Retinal pigment epithelial cell (primary cell): Measurements from ENCODE around the gene SLFN5.

Source experiments
- DNase-seq: peaks from one replicate; pipeline ENCODE4 v3.0.0-alpha.2; 2010; ENCODE audit warnings: low read depth
- H3K4me3 ChIP-seq: 2 replicates; pipeline ENCODE4 v1.5.1; 2011; ENCODE audit warnings: mild to moderate bottlenecking, low read length, control low read depth, moderate library complexity
- CTCF ChIP-seq: conservative IDR thresholded peaks from 2 replicates; pipeline ENCODE4 v1.5.1; 2011; ENCODE audit warnings: low read depth, low read length, control low read depth, inconsistent platforms

The SLFN5 gene

GRCh38 chr17:35241520-35241919 is 1.4 kb upstream of the SLFN5 start:
- no peak for DNase-seq
- no peak for TF ChIP-seq CTCF
- H3K4me3 ChIP-seq = no peak overlapping the region

DNA sequence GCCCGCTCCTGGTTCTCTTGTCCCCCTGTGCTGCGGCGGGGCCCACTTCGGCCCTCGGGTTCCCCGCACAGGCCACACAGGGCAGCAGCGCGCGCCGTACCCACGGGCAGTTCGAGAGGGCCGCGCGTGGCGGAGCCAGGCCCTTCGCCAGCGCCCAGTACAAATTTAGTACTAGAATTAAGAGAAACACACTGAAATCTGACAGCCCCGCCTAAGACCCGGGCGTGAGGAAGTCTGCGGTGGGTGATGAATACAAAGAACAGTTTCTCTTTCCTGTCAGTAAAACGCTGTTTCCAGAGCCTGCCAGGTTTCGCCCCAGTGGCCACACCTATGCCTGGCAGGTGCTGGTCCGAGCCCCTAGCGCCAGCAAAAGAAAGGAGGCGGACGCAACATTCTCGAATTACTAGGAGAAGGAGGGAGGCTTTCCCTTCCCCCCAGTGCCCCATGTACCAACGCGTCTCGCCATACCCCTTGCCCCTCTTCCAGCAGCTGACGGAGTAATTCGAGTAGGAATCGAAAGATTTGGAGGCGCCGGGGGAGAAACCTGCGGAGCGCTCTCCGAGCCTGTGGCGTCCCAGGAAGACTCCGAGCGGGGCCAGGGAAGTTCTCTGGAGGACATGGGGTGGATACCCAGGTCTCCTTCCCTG is 591 bp upstream of the SLFN5 start:
- DNase-seq = no peak
- TF ChIP-seq CTCF = peak; percentile 51
- H3K4me3 ChIP-seq = peak overlapping the region; percentile 87

DNA sequence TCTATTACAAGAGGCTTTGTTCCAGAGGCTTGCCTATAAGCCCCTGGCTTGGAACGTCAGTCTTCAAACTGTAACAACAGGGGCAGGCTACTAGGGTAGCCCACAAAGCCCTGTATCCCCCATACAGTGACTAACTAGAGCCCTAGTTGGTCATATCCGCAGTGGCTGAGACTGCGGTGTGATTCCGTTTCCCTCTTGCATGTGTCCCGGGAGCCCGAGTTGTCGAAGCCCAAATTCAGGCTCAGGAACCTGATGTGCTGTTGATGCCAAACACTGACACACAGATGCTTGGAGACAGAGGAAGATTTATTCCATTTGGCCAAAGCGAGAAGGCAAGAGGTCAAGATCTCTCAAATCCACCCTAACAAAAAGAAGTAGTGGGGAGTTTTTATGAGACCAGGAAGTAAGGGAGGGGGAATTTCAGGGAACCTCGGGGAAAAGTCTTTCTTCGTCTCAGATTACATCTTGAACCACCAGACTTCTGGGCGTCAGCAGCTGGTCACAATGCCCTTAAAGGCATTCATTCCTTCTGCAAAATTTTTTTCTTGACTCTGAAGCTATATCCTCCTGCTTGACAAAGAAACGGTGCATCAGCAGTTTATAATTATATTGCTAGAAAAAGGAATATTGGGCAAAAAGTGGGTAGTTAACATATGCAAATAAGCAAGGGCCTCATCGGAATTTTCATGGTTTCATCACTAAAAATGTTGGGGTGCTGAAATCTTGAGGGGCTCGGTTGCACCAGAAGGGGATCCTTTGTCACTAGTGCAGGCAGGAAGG is 879 bp downstream of the SLFN5 start:
- no peak for DNase-seq
- H3K4me3 ChIP-seq = peak overlapping the region; percentile 87
- no peak for TF ChIP-seq CTCF

GRCh38 chr17:35244341-35245195 is 1.7 kb downstream of the SLFN5 start:
- H3K4me3 ChIP-seq = peak overlapping the region; percentile 87
- DNase-seq = no peak
- TF ChIP-seq CTCF = no peak

GRCh38 chr17:35245196-35245486 is 2.3 kb downstream of the SLFN5 start:
- TF ChIP-seq CTCF = no peak
- H3K4me3 ChIP-seq = peak overlapping the region; percentile 87

GRCh38 chr17:35252651-35253050 is 9.8 kb downstream of the SLFN5 start:
- H3K4me3 ChIP-seq = no peak overlapping the region
- no peak for DNase-seq
- no peak for TF ChIP-seq CTCF

More at GRCh38 chr17:35245196-35245486, 2.3 kb downstream of the SLFN5 start:
- peak; percentile 82 for DNase-seq
